A549 (cell line): ENCODE data around the gene MAN2B2.

Source experiments
- BHLHE40 ChIP-seq: IDR thresholded peaks from 2 replicates; pipeline ENCODE4 v1.6.1; 2012; ENCODE audit warnings: low read depth, low read length, inconsistent platforms
- CHD2 ChIP-seq: fragments of 150-350 bp; IDR thresholded peaks from 2 replicates; pipeline ENCODE4 v1.6.1; 2014; ENCODE audit warnings: low read length; ENCODE audit not compliant: partially characterized antibody
- CTCF ChIP-seq: fragments of >200 bp; sonication (Bioruptor Twin); formaldehyde crosslinking; IDR thresholded peaks from 3 replicates; pipeline ENCODE4 v1.5.1; 2016
- ELK1 ChIP-seq: fragments of 150-350 bp; IDR thresholded peaks from 2 replicates; pipeline ENCODE4 v1.6.1; 2014; ENCODE audit warnings: low read depth, mild to moderate bottlenecking, low read length
- EP300 ChIP-seq, 2 experiments: fragments of >200 bp; sonication (Bioruptor Twin); formaldehyde crosslinking; IDR thresholded peaks; 2 replicates in 1 of 2; 3 replicates in 1 of 2; pipeline ENCODE4 v1.6.1; 2016 to 2017
- ESRRA ChIP-seq: fragments of 150-350 bp; IDR thresholded peaks from 2 replicates; pipeline ENCODE4 v1.6.1; 2014; ENCODE audit warnings: mild to moderate bottlenecking, low read length, borderline replicate concordance
- FOSL2 ChIP-seq, 2 experiments: fragments of 450-650 bp in 1 of 2; fragments of >200 bp in 1 of 2; sonication (Bioruptor Twin) in 1 of 2; formaldehyde crosslinking; IDR thresholded peaks; 2 replicates each; pipeline versions ENCODE4 v1.5.0 to v1.6.1; 2016 to 2020; ENCODE audit warnings: mild to moderate bottlenecking in 1 of 2, moderate library complexity in 1 of 2
- HDAC2 ChIP-seq: fragments of 200-600 bp; sonication (generic); IDR thresholded peaks from 2 replicates; pipeline ENCODE4 v1.6.1; 2016
- HOXA7 ChIP-seq: fragments of 250-450 bp; sonication (Bioruptor Pico); IDR thresholded peaks from 2 replicates; pipeline ENCODE4 v1.5.0; 2020; ENCODE audit warnings: mild to moderate bottlenecking, moderate library complexity
- JUN ChIP-seq, 2 experiments: fragments of >200 bp; sonication (Bioruptor Twin); formaldehyde crosslinking; IDR thresholded peaks; 2 replicates in 1 of 2; 3 replicates in 1 of 2; pipeline ENCODE4 v1.6.1; 2016 to 2017
- KDM1A ChIP-seq: fragments of 200-600 bp; sonication (generic); IDR thresholded peaks from 2 replicates; pipeline ENCODE4 v1.6.1; 2016; ENCODE audit warnings: low read depth, mild to moderate bottlenecking
- MAX ChIP-seq: IDR thresholded peaks from 2 replicates; pipeline ENCODE4 v1.6.1; 2012
- POLR2A ChIP-seq: IDR thresholded peaks from 2 replicates; pipeline ENCODE4 v1.6.1; 2012; ENCODE audit warnings: mild to moderate bottlenecking, low read length
- TP53 ChIP-seq: fragments of 250-450 bp; sonication (Bioruptor Pico); IDR thresholded peaks from 2 replicates; pipeline ENCODE4 v1.5.0; 2021; ENCODE audit warnings: mild to moderate bottlenecking, moderate library complexity

- TF ChIP-seq FOSL2 (IDR thresholded peaks at IDR 0.05) (no peak), FOSL2 (CRISPR knock-in tag; IDR thresholded peaks at IDR 0.05) (no peak), TP53 (no peak), CTCF (no peak), BHLHE40 (no peak), HOXA7 (no peak), POLR2A (no peak), HDAC2 (no peak), ESRRA (no peak), KDM1A (no peak), ELK1 (no peak), EP300 (IDR thresholded peaks at IDR 0.05) (no peak), JUN (IDR thresholded peaks at IDR 0.05) (no peak), CHD2 (no peak), MAX (no peak)
Observed at GRCh38 chr4:6546091-6546490, 28.9 kb upstream of the MAN2B2 start.
